Neutrophil (primary cell): ENCODE results near the gene EIF4EBP2.

ENCODE experiments used
- H3K27ac ChIP-seq: fragments of 200-600 bp; sonication (generic); 2 replicates; pipeline ENCODE4 v1.5.1; 2016; ENCODE audit warnings: mild to moderate bottlenecking, moderate library complexity
- H3K27me3 ChIP-seq: fragments of 200-600 bp; sonication (generic); 2 replicates; pipeline ENCODE4 v1.6.0; 2016; ENCODE audit warnings: mild to moderate bottlenecking
- H3K36me3 ChIP-seq: fragments of 200-600 bp; sonication (generic); 2 replicates; pipeline ENCODE4 v1.5.1; 2017
- H3K4me1 ChIP-seq, 2 experiments: fragments of 200-600 bp in 1 of 2; sonication (generic) in 1 of 2; 1 replicate in 1 of 2; 2 replicates in 1 of 2; pipeline versions ENCODE4 v1.5.1 to v1.6.1; 2013 to 2016; ENCODE audit warnings: low read depth in 1 of 2, low read length in 1 of 2, mild to moderate bottlenecking in 1 of 2, moderate library complexity in 1 of 2; ENCODE audit not compliant: control insufficient read depth in 1 of 2, insufficient read depth in 1 of 2
- H3K4me3 ChIP-seq, 2 experiments: fragments of 200-600 bp in 1 of 2; sonication (generic) in 1 of 2; 1 replicate in 1 of 2; 2 replicates in 1 of 2; pipeline ENCODE4 v1.5.1; 2013 to 2016; ENCODE audit warnings: low read depth in 1 of 2, low read length in 1 of 2, mild to moderate bottlenecking in 1 of 2, moderate library complexity in 1 of 2
- H3K9me3 ChIP-seq: fragments of 200-600 bp; sonication (generic); 2 replicates; pipeline ENCODE4 v1.5.1; 2016
- TF ChIP-seq, protein P1 (sequence below): fragments of 200-600 bp; sonication (generic); IDR thresholded peaks from 2 replicates; pipeline ENCODE4 v1.5.1; 2016; ENCODE audit warnings: antibody characterized with exemption

EIF4EBP2 gene

DNA sequence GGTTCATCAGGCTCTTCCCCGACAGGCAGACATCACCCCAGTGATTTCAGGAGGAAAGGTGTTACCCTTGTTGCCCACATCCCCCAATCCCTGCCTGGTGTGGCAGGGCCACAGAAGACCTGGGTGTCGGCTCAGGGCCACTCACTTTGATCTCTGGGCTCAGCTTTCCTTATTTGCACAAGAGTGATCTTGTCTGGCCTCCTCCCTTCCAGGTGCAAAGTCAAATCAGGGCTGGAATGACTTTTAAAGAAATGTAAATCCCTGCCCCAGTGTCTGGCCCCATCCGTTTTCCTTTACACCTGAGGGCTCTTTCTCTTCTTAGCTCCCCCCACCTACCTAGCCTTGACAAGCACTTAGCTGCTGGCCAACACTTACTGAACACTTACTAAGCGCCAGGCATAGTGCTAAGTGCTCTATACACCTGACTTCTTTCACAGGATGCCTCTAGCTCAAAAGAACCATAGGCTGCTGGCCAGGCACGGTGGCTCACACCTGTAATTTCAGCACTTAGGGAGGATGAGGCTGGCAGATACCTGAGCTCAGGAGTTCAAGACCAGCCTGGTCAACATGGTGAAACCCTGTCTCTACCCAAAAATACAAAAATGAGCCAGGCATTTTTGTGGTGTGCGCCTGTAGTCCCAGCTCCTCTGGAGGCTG is 38.5 kb downstream of the EIF4EBP2 start:
- Histone ChIP-seq H3K9me3 (no peaks in the 10 kb centered on the region), H3K4me1 (peaks cover 3 to 6% of the 10 kb centered on the region in 2 experiments), H3K27ac (no peak overlapping the region), H3K27me3 (peaks cover 74% of the 10 kb centered on the region), H3K4me3 (no peak overlapping the region), H3K36me3 (no peaks in the 10 kb centered on the region)
- TF ChIP-seq, protein P1, sequence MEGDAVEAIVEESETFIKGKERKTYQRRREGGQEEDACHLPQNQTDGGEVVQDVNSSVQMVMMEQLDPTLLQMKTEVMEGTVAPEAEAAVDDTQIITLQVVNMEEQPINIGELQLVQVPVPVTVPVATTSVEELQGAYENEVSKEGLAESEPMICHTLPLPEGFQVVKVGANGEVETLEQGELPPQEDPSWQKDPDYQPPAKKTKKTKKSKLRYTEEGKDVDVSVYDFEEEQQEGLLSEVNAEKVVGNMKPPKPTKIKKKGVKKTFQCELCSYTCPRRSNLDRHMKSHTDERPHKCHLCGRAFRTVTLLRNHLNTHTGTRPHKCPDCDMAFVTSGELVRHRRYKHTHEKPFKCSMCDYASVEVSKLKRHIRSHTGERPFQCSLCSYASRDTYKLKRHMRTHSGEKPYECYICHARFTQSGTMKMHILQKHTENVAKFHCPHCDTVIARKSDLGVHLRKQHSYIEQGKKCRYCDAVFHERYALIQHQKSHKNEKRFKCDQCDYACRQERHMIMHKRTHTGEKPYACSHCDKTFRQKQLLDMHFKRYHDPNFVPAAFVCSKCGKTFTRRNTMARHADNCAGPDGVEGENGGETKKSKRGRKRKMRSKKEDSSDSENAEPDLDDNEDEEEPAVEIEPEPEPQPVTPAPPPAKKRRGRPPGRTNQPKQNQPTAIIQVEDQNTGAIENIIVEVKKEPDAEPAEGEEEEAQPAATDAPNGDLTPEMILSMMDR: no peak

DNA sequence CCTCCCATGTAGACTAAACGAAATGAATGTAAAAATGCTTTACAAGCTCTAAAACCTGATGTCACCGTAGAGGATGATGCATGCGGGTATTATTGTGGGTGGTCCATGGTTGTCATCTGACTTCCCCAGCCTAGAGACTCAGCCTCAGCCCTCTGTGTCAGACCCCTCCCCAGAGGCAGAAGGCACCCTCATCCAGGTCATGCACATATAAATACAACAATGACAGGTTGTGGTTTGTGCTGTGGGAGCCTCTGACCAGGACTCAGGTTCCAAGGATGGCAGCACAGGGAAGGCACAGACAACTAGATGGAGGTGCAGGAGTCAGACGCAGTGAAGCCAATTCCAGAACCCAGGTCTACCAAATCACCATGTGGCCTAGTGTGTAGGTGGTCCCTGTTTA is 40.8 kb downstream of the EIF4EBP2 start:
- H3K27ac ChIP-seq: no peak overlapping the region
- peaks cover 3 to 6% of the 10 kb centered on the region in 2 experiments for H3K4me1 ChIP-seq
- H3K4me3 ChIP-seq: no peak overlapping the region
- TF ChIP-seq, protein P1: no peak
- no peaks in the 10 kb centered on the region for H3K9me3 ChIP-seq
- peaks cover 52% of the 10 kb centered on the region for H3K27me3 ChIP-seq
- H3K36me3 ChIP-seq: no peaks in the 10 kb centered on the region

DNA sequence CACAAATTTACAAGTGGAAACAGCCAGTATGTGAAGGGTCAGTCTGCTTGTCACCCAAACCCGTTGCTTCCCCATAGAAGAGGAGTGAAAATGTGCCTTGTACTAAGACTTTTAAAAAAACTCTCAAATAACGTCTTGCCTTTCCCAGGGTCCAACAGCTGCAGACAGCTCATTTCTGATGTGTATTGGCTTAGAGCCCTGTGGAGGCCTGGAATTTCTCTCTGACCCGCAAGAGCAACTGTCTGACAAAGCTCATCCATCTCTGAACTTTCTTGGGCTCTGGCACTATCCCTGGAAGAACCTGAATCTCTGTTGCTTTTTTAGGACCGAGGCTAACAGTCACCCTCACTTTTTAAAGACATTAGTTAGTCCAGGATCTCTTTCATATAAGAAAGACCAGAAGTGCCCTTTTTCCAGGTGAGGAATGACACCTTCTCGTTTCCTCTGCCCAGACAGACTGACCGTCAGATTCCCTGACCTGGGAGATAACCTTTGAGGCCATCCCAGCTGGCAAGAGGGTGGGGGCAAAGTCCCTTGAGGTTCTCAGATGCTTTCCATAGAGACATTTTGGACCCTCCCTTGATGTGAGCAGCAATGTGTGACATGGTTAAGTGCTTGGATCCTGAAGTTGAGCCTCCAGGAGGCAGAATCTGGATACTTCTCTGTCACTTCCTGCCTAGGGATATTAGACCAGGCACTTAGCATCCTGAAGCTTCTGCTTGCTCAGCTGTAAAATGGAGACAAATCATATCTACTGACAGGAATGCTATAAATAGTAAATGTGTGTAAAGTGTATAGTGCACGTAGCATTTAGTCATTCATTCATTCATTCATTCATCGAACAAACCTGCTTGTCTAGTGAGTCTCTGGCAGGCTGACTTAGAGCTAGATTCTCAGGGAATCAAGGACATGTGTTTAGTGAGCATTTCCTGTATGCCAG is 42.0 kb downstream of the EIF4EBP2 start:
- H3K27me3 ChIP-seq: peaks cover 46% of the 10 kb centered on the region
- TF ChIP-seq, protein P1: no peak
- H3K27ac ChIP-seq: no peak overlapping the region

DNA sequence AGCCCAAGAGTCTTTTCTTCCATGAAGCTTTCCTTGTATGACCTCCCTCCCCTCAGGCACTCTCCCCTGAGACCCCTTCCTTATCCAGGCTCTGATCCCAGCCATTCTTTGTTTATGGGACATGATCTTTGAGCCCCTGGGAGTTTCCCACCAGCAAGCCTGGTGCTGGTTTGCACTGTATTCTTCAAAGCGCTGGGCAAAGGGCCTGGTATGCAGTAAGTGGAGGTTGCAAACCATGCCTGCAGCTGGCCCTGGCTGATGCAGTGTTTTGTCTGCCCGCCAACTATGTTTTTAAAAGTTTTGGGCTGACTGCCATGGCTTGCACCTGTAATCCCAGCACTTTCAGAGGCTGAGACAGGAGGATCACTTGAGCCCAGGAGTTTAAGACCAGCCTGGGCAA is 44.3 kb downstream of the EIF4EBP2 start:
- TF ChIP-seq, protein P1: no peak

More for the DNA sequence above, 42.0 kb downstream of the EIF4EBP2 start:
- Histone ChIP-seq H3K36me3 (no peaks in the 10 kb centered on the region), H3K9me3 (no peaks in the 10 kb centered on the region), H3K4me3 (no peak overlapping the region), H3K4me1 (peaks cover under 1 to 2% of the 10 kb centered on the region in 2 experiments)

DNA sequence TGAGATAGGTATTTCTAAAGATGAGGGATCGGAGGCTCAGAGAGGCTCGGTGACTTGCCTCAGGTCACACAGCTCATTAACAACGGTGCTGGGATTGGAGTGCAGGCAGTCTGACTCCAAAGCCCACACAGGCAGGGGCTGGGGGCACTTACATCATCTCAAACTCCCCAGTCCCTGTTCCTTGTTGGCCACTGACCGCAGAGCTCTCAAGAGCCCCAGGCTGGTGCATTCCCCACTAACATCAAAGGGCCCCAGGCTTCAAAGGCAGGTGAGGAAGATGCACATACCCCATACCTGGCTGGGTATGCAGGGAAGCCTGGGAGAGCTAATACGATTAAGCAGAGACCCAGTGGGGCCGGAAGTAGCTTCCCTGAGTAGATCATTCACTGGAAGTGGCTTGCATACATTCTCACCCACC is 51.3 kb downstream of the EIF4EBP2 start:
- no peaks in the 10 kb centered on the region for H3K36me3 ChIP-seq
- TF ChIP-seq, protein P1: no peak
- H3K4me1 ChIP-seq: no peaks in the 10 kb centered on the region
- H3K4me3 ChIP-seq: no peak overlapping the region
- no peak overlapping the region for H3K27ac ChIP-seq
- peaks cover 65% of the 10 kb centered on the region for H3K27me3 ChIP-seq
- H3K9me3 ChIP-seq: no peaks in the 10 kb centered on the region

More for the DNA sequence above, 44.3 kb downstream of the EIF4EBP2 start:
- Histone ChIP-seq H3K36me3 (no peaks in the 10 kb centered on the region), H3K9me3 (no peaks in the 10 kb centered on the region), H3K4me3 (no peak overlapping the region), H3K4me1 (no peaks in the 10 kb centered on the region), H3K27me3 (peaks cover 24% of the 10 kb centered on the region), H3K27ac (no peak overlapping the region)
